ENCODE results near the gene NPLOC4. TPM values are rescaled to one million over a fixed set of nuclear protein-coding genes. Genes with fewer than 3 reads are reported as not detected.
A peak's percentile ranks its signal among the peaks of the same experiment; 100 is the strongest.

NPLOC4 gene
- total and polyA plus RNA-seq, 2 of the 13 experiments (the other 11 are each of a cell fraction or from before 2014, with no cell fraction given) = 57.0 to 97.0 TPM

DNA sequence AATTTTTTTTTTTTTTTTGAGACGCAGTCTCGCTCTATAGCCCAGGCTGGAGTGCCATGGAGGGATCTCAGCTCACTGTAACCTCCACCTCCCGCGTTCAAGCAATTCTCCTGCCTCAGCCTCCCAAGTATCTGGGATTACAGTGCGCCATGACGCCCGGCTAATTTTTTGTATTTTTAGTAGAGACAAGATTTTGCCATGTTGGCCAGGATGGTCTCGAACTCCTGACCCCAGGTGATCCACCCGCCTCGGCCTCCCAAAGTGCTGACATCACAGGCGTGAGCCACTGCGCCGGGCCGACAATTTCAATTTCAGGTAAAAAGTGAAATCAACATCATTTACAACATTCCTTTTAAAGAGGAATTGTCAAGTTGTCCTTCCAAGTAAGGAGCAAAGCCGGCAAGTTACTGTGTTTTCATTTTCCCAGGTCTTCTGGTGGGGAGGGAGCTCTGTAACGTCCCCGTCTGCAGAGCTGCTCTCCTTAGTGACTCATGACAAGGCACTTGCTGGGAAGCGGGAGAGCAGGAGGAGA lies 873 bp downstream of the NPLOC4 start:
- Histone ChIP-seq H3K79me2 (ENCODE audit: insufficient read depth, low read length) (peaks cover 38% of the 10 kb centered on the region), H3K27ac (ENCODE audit: extremely low read length, insufficient read depth, low read length) (peak overlapping the region; percentile 87), H3K36me3 (replicated peaks in 1 of 2; ENCODE audit: control insufficient read depth in 1 of 2, insufficient read depth in 2 of 2, low read length in 2 of 2) (peaks cover 3 to 4% of the 10 kb centered on the region in 2 experiments; a peak in 3 of 5 replicates), H4K20me1 (ENCODE audit: insufficient read depth, low read length) (peaks cover 19% of the 10 kb centered on the region), H3K4me1 (ENCODE audit: insufficient read depth, low read length) (peaks cover 36% of the 10 kb centered on the region), H3K4me2 (ENCODE audit: low read depth, low read length) (peak overlapping the region; percentile 95), H3K27me3 (ENCODE audit: control insufficient read depth in 1 of 2, insufficient read depth in 2 of 2, low read length in 2 of 2) (no peaks in the 10 kb centered on the region; a peak in 1 of 5 replicates), H3K9me3 (ENCODE audit: low read length) (no peaks in the 10 kb centered on the region), H2AFZ (ENCODE audit: low read length) (no peak overlapping the region), H3K9ac (ENCODE audit: insufficient read depth, low read depth, low read length) (peak overlapping the region; percentile 92), H3K4me3 (replicated peaks in 1 of 3; ENCODE audit: insufficient read depth in 1 of 3, low read depth in 2 of 3, low read length in 3 of 3) (peak overlapping the region; percentile 73 to 89 (median 80))
- FAIRE-seq (no peak), ATAC-seq (no peak), DNase-seq (ENCODE audit: low spot score) (no peak)
- WGBS (ENCODE audit: low lambda C conversion rate) = 4% methylated on average over 18 of the region's 18 CpGs
- intact Hi-C loops (cut with micrococcal nuclease; ENCODE audit: unreplicated experiment) = loop anchor here (2.0 kb wide), 1 partner anchor 31 kb away; the partner anchor contains the start of genes CCDC137 and OXLD1
- in situ Hi-C loops (cut with HindIII; ENCODE audit: extremely low pct_ligation_motif_present, low pct_unique_long_range_greater_than_20kb) = no loop called here
- POLR2A ChIA-PET = interaction anchor here (0.7 to 2.3 kb wide), 10 partner anchors 11 to 78 kb away, joined by 3 to 15 read pairs (median 4); partner anchors contain the start of genes CCDC137, MRPL12 and OXLD1
- no TSS peak for BruUV-seq (replicated peaks)
- CTCF ChIA-PET (ENCODE audit: low intra/inter-chr PET ratio, low total read pairs) = no interaction called here
- TF ChIP-seq, protein P1, sequence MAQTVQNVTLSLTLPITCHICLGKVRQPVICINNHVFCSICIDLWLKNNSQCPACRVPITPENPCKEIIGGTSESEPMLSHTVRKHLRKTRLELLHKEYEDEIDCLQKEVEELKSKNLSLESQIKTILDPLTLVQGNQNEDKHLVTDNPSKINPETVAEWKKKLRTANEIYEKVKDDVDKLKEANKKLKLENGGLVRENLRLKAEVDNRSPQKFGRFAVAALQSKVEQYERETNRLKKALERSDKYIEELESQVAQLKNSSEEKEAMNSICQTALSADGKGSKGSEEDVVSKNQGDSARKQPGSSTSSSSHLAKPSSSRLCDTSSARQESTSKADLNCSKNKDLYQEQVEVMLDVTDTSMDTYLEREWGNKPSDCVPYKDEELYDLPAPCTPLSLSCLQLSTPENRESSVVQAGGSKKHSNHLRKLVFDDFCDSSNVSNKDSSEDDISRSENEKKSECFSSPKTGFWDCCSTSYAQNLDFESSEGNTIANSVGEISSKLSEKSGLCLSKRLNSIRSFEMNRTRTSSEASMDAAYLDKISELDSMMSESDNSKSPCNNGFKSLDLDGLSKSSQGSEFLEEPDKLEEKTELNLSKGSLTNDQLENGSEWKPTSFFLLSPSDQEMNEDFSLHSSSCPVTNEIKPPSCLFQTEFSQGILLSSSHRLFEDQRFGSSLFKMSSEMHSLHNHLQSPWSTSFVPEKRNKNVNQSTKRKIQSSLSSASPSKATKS (CRISPR knock-in tag; IDR thresholded peaks at IDR 0.05) = no peak
- TF ChIP-seq CREB1 (IDR thresholded peaks at IDR 0.05) (peak; percentile 34; the same call in 1 of the 2 replicates), CREB1 (CRISPR knock-in tag; IDR thresholded peaks at IDR 0.05) (no peak), IKZF5 (CRISPR knock-in tag; IDR thresholded peaks at IDR 0.05) (0 out of 2 replicates have a peak, but pooled peaks have one; percentile 29), ZNF382 (CRISPR knock-in tag; IDR thresholded peaks at IDR 0.05; ENCODE audit: borderline replicate concordance) (no peak), ZNF512B (CRISPR knock-in tag; IDR thresholded peaks at IDR 0.05; ENCODE audit: borderline replicate concordance) (no peak), ZNF224 (CRISPR knock-in tag; IDR thresholded peaks at IDR 0.05) (0 out of 2 replicates have a peak, but pooled peaks have one; percentile 22), ZBTB7B (CRISPR knock-in tag; IDR thresholded peaks at IDR 0.05) (0 out of 2 replicates have a peak, but pooled peaks have one; percentile 14)
- TF ChIP-seq, protein P2, sequence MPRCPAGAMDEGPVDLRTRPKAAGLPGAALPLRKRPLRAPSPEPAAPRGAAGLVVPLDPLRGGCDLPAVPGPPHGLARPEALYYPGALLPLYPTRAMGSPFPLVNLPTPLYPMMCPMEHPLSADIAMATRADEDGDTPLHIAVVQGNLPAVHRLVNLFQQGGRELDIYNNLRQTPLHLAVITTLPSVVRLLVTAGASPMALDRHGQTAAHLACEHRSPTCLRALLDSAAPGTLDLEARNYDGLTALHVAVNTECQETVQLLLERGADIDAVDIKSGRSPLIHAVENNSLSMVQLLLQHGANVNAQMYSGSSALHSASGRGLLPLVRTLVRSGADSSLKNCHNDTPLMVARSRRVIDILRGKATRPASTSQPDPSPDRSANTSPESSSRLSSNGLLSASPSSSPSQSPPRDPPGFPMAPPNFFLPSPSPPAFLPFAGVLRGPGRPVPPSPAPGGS (CRISPR knock-in tag; IDR thresholded peaks at IDR 0.05) = 0 out of 2 replicates have a peak, but pooled peaks have one; percentile 2
- TF ChIP-seq, protein P3, sequence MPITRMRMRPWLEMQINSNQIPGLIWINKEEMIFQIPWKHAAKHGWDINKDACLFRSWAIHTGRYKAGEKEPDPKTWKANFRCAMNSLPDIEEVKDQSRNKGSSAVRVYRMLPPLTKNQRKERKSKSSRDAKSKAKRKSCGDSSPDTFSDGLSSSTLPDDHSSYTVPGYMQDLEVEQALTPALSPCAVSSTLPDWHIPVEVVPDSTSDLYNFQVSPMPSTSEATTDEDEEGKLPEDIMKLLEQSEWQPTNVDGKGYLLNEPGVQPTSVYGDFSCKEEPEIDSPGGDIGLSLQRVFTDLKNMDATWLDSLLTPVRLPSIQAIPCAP (CRISPR knock-in tag; IDR thresholded peaks at IDR 0.05; ENCODE audit: low read depth) = no peak
- TF ChIP-seq, protein P4, sequence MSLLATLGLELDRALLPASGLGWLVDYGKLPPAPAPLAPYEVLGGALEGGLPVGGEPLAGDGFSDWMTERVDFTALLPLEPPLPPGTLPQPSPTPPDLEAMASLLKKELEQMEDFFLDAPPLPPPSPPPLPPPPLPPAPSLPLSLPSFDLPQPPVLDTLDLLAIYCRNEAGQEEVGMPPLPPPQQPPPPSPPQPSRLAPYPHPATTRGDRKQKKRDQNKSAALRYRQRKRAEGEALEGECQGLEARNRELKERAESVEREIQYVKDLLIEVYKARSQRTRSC (CRISPR knock-in tag; IDR thresholded peaks at IDR 0.05; ENCODE audit: low read depth) = 0 out of 2 replicates have a peak, but pooled peaks have one; percentile 34
- TF ChIP-seq, protein P5, sequence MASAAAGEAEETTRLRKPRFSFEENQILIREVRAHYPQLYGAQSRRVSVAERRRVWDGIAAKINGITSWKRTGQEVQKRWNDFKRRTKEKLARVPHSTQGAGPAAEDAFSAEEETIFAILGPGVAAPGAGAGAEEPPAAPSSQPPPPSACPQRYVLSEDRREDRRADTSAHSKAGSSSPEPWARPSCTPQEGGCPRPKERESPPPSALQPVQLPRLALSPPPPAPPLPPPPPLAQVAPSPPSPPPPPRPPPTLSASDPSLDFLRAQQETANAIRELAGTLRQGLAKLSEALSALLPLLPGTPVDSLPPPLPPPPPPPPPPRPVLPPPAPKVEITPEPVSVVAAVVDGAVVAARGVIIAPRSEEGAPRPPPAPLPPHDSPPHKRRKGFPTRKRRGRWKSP (CRISPR knock-in tag; IDR thresholded peaks at IDR 0.05) = 0 out of 2 replicates have a peak, but pooled peaks have one; percentile 14

Measured in HepG2 (cell line).